ENCODE data around the gene DPYSL3.

Gene DPYSL3

GRCh38 chr5:147504011-147504410 lies 5.9 kb downstream of the DPYSL3 start:
- no peak for TF ChIP-seq CTCF (conservative IDR thresholded peaks at IDR 0.05; ENCODE audit: low read depth, low read length)
- peak; percentile 54 for DNase-seq (ENCODE audit: low read depth)
- H3K4me3 ChIP-seq (ENCODE audit: low read depth, low read length): no peak overlapping the region

- DNase-seq (ENCODE audit: low read depth): no peak
- no peak for TF ChIP-seq CTCF (conservative IDR thresholded peaks at IDR 0.05; ENCODE audit: low read depth, low read length)
- H3K4me3 ChIP-seq (ENCODE audit: low read depth, low read length): no peak overlapping the region
Measured at GRCh38 chr5:147490989-147491388, 18.9 kb downstream of the DPYSL3 start.

GRCh38 chr5:147487031-147487750 lies 22.7 kb downstream of the DPYSL3 start:
- TF ChIP-seq CTCF (conservative IDR thresholded peaks at IDR 0.05; ENCODE audit: low read depth, low read length): no peak
- H3K4me3 ChIP-seq (ENCODE audit: low read depth, low read length): no peak overlapping the region
- no peak for DNase-seq (ENCODE audit: low read depth)

GRCh38 chr5:147485814-147486213 lies 24.1 kb downstream of the DPYSL3 start:
- H3K4me3 ChIP-seq (ENCODE audit: low read depth, low read length): no peak overlapping the region
- no peak for DNase-seq (ENCODE audit: low read depth)
- no peak for TF ChIP-seq CTCF (conservative IDR thresholded peaks at IDR 0.05; ENCODE audit: low read depth, low read length)

GRCh38 chr5:147485046-147485445 lies 24.8 kb downstream of the DPYSL3 start:
- DNase-seq (ENCODE audit: low read depth): no peak
- no peak overlapping the region for H3K4me3 ChIP-seq (ENCODE audit: low read depth, low read length)
- TF ChIP-seq CTCF (conservative IDR thresholded peaks at IDR 0.05; ENCODE audit: low read depth, low read length): no peak

- TF ChIP-seq CTCF (conservative IDR thresholded peaks at IDR 0.05; ENCODE audit: low read depth, low read length): no peak
- H3K4me3 ChIP-seq (ENCODE audit: low read depth, low read length): no peak overlapping the region
- no peak for DNase-seq (ENCODE audit: low read depth)
Measured at GRCh38 chr5:147484708-147485020, 25.2 kb downstream of the DPYSL3 start.

GRCh38 chr5:147483961-147484707 lies 25.7 kb downstream of the DPYSL3 start:
- no peak overlapping the region for H3K4me3 ChIP-seq (ENCODE audit: low read depth, low read length)
- DNase-seq (ENCODE audit: low read depth): peak; percentile 68
- TF ChIP-seq CTCF (conservative IDR thresholded peaks at IDR 0.05; ENCODE audit: low read depth, low read length): no peak

All from choroid plexus epithelial cell (primary cell).